Left renal cortex interstitium (tissue), 4 donors: ENCODE data around the gene LMTK2. TPM values are rescaled to one million over a fixed set of nuclear protein-coding genes. Genes with fewer than 3 reads are reported as not detected.

Experiments used
- DNase-seq, 4 donors: peaks; one replicate each; pipeline ENCODE4 v3.0.0-alpha.2; 2013; ENCODE audit warnings: low read depth in 4 of 4, low spot score in 2 of 4, missing footprints in 1 of 4
- polyA plus RNA-seq, 4 donors: library from polyadenylated mRNA; unstranded; fragments of 120-200 nt; gene quantifications; one replicate each; pipeline ENCODE4 v1.2.1, GENCODE V29; 2013; ENCODE audit not compliant: insufficient read length in 4 of 4

The LMTK2 gene
- polyA plus RNA-seq, 4 donors, result 11.5 to 15.6 (median 13.8) TPM

DNA sequence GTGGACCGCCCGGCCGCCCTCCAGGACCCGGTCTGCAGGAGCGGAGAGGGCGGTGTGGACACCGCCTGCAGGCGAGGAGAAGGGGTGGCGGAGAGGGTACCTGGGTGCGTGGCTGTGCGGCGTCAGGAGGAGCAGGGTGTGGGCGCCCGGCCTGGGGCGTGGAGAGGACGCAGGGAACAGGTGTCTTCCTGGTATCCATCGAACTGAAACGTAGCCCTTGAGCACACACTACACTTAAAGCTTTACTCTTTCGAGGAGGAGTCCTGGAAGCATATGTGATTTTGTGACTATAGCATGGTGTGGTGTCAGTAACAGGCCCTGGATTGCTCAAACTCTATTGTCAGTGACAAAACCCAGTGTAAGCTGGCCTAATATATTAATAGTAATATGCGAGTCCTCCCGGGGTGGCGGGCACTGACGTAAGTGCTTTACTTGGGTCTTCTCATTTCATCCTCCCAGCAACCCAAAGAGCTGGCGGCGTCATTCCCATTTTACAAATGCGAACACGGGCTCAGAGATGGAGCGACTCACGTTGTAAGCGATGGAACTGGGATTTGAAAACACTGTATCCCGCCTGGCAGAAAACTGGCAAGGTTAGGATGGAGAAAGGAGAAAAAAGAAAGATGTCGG, 145.9 kb downstream of the LMTK2 start:
- DNase-seq, result no peak

DNA sequence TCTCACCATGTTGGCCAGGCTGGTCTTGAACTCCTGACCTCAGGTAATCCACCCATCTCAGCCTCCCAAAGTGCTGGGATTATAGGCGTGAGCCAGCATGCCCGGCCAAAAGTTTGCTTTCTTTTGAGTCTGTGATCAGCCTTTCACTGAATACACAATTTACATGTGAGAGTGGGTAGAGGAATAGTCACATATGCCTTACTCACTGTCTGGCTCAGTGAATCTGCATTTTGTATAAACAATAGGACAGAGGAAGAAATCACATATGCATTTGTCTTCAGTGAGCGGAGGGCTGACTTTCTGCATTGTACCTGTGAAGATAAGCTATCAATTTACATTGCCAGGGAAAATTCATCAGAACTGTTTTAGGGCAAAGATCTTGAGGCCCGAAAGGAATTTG, 147.9 kb downstream of the LMTK2 start:
- no peak for DNase-seq

DNA sequence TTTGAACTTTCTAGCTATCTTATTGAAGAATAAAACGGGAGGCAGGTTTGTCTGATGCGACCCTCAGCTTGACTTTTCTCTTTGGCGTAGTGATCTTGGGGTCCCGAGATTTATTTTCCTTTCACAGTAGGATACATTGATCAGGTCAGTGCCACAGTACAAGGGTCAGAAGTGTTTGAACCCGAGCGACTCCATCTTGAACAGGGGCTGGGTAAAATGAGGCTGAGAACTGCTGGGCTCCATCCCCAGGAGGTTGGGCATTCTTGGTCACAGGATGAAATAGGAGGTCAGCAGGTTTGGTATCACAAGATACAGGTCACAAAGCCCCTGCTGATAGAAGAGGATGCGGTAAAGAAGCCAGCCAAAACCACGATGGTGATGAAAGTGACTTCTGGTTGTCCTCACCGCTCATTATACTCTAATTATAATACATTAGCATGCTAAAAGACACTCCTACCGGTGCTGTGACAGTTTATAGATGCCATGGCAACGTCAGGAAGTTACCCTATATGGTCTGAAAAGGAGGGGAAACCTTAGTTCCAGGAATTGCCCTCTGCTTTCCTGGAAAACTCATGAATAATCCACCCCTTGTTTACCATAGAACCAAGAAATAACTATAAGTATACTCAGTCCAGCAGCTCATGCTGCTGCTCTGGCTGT, 148.4 kb downstream of the LMTK2 start:
- DNase-seq, result no peak

DNA sequence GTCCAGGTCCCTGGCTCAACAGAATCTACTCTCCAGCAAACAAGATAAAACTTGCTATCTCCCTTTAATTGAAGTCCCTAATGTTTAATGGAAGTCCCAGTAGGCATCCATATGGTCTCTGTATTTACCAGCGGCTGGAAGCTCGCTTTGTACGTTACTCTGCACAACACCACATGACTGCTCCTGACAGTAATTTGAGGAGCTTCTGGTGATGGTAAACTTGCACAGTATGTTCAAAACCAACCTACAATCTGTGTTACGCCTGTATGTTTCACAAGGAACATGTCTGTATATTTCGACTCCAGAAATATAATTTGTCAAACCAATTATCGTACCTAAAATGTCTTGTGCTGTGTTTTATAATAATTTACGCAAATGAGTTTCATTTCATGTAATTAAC, 149.8 kb downstream of the LMTK2 start:
- DNase-seq, result no peak

DNA sequence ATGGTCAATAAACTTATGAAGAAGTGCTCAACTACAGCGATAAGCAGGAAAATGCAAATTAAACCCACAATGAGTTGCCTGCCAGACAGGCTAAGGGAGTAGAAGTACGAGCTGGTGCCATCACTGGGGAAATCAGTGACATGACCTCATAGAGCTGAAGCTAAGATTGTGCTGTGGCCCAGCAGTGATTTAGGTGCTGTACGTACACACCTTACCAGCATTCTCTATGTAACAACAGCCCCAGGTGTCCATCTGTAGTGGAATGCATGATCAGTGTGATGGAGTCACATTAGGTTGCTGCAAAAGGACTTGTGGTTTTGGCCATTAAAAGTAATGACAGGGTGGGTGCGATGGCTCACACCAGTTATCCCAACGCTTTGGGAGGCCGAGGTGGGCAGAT, 151.0 kb downstream of the LMTK2 start:
- DNase-seq, result no peak

Other genes with a start within 250 kb of the LMTK2 start
- 10 to 100 TPM; 21.9 to 45.6 (median 28.1) TPM for gene ASNS, start 234.5 kb upstream of the LMTK2 start, polyA plus RNA-seq
- gene OCM2, start 116.7 kb upstream of the LMTK2 start, polyA plus RNA-seq, result not detected
- gene BHLHA15, start 104.6 kb downstream of the LMTK2 start, polyA plus RNA-seq, result under 1 TPM; 0.20 to 0.43 (median 0.32) TPM
- 10 to 100 TPM; 13.8 to 26.9 (median 20.4) TPM for gene TECPR1, start 145.4 kb downstream of the LMTK2 start, polyA plus RNA-seq
- gene BRI3, start 174.8 kb downstream of the LMTK2 start, polyA plus RNA-seq, result 100 to 1,000 TPM in 1 of 4 donors, 10 to 100 TPM in 3; 85.2 to 128 (median 90.1) TPM